Endodermal cell (in vitro differentiated cells): ENCODE data around the gene TRAF3. TPM values are rescaled to one million over a fixed set of nuclear protein-coding genes. Genes with fewer than 3 reads are reported as not detected.

Source experiments
- DNase-seq: peaks from one replicate; pipeline ENCODE4 v3.0.0-alpha.2; 2017
- H3K27ac ChIP-seq: 2 replicates; pipeline ENCODE4 v1.5.1; 2013; ENCODE audit warnings: mild to moderate bottlenecking, low read depth, low read length, moderate library complexity
- H3K27me3 ChIP-seq: 2 replicates; pipeline ENCODE4 v1.6.1; 2013; ENCODE audit warnings: mild to moderate bottlenecking, low read length, moderate library complexity; ENCODE audit not compliant: insufficient read depth, control insufficient read depth, poor library complexity, severe bottlenecking
- H3K36me3 ChIP-seq: 2 replicates; pipeline ENCODE4 v1.7.0; 2013; ENCODE audit warnings: mild to moderate bottlenecking, low read length, moderate library complexity; ENCODE audit not compliant: control insufficient read depth, insufficient read depth
- H3K4me1 ChIP-seq: one replicate; pipeline ENCODE4 v1.7.0; 2013; ENCODE audit warnings: low read length; ENCODE audit not compliant: control insufficient read depth, insufficient read depth
- H3K4me3 ChIP-seq: 2 replicates; pipeline ENCODE4 v1.5.1; 2013; ENCODE audit warnings: mild to moderate bottlenecking, low read length, moderate library complexity
- H3K9ac ChIP-seq: 2 replicates; pipeline ENCODE4 v1.6.1; 2013; ENCODE audit warnings: mild to moderate bottlenecking, low read length, moderate library complexity; ENCODE audit not compliant: poor library complexity, severe bottlenecking; ENCODE audit errors: extremely low read depth
- H3K9me3 ChIP-seq: 2 replicates; pipeline ENCODE4 v1.6.1; 2013; ENCODE audit warnings: mild to moderate bottlenecking, low read length, moderate library complexity; ENCODE audit not compliant: control insufficient read depth
- H3K27ac Mint-ChIP-seq: 2 replicates; pipeline ENCODE4 v1.8.0; 2020; ENCODE audit warnings: mixed read lengths
- H3K27me3 Mint-ChIP-seq: 2 replicates; pipeline ENCODE4 v1.8.0; 2021; ENCODE audit warnings: mild to moderate bottlenecking, mixed read lengths; ENCODE audit not compliant: insufficient read depth
- H3K36me3 Mint-ChIP-seq: 2 replicates; pipeline ENCODE4 v1.8.0; 2020; ENCODE audit warnings: low read depth, mixed read lengths
- H3K4me1 Mint-ChIP-seq: 2 replicates; pipeline ENCODE4 v1.8.0; 2020; ENCODE audit warnings: mixed read lengths
- H3K4me3 Mint-ChIP-seq: 2 replicates; pipeline ENCODE4 v1.8.0; 2020; ENCODE audit warnings: mild to moderate bottlenecking, moderate library complexity, mixed read lengths
- H3K9me3 Mint-ChIP-seq: 2 replicates; pipeline ENCODE4 v1.8.0; 2020; ENCODE audit warnings: mild to moderate bottlenecking, mixed read lengths
- WGBS, 2 experiments: methylation state at CpG; one replicate each; pipeline versions ENCODE4 v1.1.5 to v1.1.7; 2013; ENCODE audit warnings: missing lambda C conversion rate in 2 of 2, mixed read lengths in 1 of 2; ENCODE audit not compliant: insufficient coverage in 1 of 2, insufficient read length in 1 of 2; 5-methylcytosine and 5-hydroxymethylcytosine counted together
- total RNA-seq, 2 donors: library from RNA; stranded (reverse); fragmentation: NEBNext Ultra II Directional in 1 of 2; extraction: Animal tissue kit (Norgen Biotek cat#: 25700) in 1 of 2; gene quantifications; 2 replicates in 1 of 2; 3 replicates in 1 of 2; pipeline ENCODE4 v1.2.1, GENCODE V29; 2021
- TF ChIP-seq, protein P1 (sequence below): fragments of 200-600 bp; sonication (generic); conservative IDR thresholded peaks from 2 replicates; pipeline ENCODE4 v1.5.0; 2021; ENCODE audit warnings: antibody characterized with exemption, mild to moderate bottlenecking

The TRAF3 gene
- total RNA-seq, 2 donors from 2014 or later: 16.7 to 23.8 TPM

DNA sequence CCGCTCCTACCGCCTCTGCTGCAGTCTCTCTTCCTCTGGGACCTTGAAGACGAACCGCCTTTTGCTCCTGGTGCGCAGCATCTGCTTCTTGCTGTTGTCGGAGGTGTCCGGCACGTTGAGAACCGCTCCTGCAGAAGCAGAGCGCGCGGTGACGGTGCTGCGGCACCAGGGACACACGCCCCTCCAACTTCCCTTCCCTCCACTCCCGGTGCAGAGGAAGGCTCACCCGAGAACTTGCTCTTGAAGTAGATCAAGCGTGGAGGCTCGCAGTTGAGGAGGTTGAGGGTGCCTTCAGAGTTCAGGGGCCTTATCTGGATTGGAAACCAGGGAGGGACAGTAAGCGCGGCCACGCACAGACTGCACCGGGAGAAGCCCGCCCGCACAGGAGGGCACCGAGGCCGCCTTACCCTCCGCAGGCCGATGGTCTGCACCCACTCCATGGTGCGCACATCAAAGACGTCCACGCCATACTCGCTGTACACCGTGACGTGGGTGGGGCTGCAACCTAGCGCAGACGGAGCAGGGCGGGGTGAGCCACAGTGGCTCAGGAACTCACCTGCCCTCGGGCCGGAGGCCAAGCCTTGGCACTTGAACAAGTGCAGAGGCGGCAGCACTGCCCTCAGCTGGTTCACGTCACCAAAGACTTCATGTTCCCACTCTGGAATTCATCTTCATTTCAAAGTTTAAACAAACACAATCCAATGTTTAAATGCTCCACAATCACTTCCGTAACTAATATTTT, 162.7 kb downstream of the TRAF3 start:
- H3K27me3 Mint-ChIP-seq: no peaks in the 10 kb centered on the region
- H3K36me3 ChIP-seq: peaks cover 63% of the 10 kb centered on the region
- no peaks in the 10 kb centered on the region for H3K27me3 ChIP-seq
- no peak overlapping the region for H3K9ac ChIP-seq
- TF ChIP-seq, protein P1, sequence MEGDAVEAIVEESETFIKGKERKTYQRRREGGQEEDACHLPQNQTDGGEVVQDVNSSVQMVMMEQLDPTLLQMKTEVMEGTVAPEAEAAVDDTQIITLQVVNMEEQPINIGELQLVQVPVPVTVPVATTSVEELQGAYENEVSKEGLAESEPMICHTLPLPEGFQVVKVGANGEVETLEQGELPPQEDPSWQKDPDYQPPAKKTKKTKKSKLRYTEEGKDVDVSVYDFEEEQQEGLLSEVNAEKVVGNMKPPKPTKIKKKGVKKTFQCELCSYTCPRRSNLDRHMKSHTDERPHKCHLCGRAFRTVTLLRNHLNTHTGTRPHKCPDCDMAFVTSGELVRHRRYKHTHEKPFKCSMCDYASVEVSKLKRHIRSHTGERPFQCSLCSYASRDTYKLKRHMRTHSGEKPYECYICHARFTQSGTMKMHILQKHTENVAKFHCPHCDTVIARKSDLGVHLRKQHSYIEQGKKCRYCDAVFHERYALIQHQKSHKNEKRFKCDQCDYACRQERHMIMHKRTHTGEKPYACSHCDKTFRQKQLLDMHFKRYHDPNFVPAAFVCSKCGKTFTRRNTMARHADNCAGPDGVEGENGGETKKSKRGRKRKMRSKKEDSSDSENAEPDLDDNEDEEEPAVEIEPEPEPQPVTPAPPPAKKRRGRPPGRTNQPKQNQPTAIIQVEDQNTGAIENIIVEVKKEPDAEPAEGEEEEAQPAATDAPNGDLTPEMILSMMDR: no peak
- H3K4me1 ChIP-seq: no peaks in the 10 kb centered on the region
- DNase-seq: no peak
- H3K27ac ChIP-seq: no peak overlapping the region
- H3K4me3 ChIP-seq: no peak overlapping the region
- 93 to 97% methylated on average over 24 to 43 of the region's 43 CpGs for WGBS, 2 experiments
- no peaks in the 10 kb centered on the region for H3K9me3 ChIP-seq
- H3K27ac Mint-ChIP-seq: no peak overlapping the region
- peaks cover 76% of the 10 kb centered on the region for H3K36me3 Mint-ChIP-seq
- no peak overlapping the region for H3K4me3 Mint-ChIP-seq
- no peaks in the 10 kb centered on the region for H3K9me3 Mint-ChIP-seq
- H3K4me1 Mint-ChIP-seq: no peaks in the 10 kb centered on the region

GRCh38 chr14:102940729-102941362, 163.6 kb downstream of the TRAF3 start:
- Histone ChIP-seq H3K9ac (no peak overlapping the region), H3K4me3 (no peak overlapping the region), H3K9me3 (no peaks in the 10 kb centered on the region), H3K27me3 (no peaks in the 10 kb centered on the region), H3K4me1 (no peaks in the 10 kb centered on the region), H3K27ac (no peak overlapping the region), H3K36me3 (peaks cover 71% of the 10 kb centered on the region)
- no peak overlapping the region for H3K4me3 Mint-ChIP-seq
- no peaks in the 10 kb centered on the region for H3K27me3 Mint-ChIP-seq
- 95 to 97% methylated on average over 19 of the region's 19 CpGs for WGBS, 2 experiments
- H3K36me3 Mint-ChIP-seq: peaks cover 76% of the 10 kb centered on the region
- no peaks in the 10 kb centered on the region for H3K4me1 Mint-ChIP-seq
- no peak overlapping the region for H3K27ac Mint-ChIP-seq
- no peaks in the 10 kb centered on the region for H3K9me3 Mint-ChIP-seq
- TF ChIP-seq, protein P1: no peak
- no peak for DNase-seq

DNA sequence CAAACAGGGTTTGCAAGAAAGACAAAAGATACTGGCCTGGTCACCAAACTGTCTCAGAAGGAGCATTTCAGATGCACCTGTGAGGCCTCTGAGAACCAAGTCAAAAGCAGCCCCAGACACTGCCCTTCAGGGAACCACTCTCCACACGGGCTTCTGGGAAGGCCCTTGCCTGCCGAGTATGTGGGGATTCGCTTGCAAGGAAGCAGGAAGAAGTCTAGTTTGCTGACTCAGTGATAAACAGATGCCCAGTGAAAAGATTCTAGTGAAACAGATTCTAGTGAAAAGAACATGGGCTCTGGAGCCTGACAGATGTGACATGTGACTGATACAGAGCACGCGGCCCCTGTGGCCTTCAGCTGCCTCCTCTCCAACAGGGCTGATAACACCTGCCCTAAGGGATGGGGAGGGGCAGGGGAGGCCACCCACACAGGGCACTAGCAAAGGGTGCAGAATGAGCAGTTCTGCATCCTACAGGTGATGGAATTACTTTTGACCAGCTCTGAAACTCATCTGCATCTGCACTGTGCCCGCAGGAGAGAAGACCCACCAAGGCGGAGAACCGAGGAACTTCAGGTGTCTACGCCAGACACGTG, 164.3 kb downstream of the TRAF3 start:
- Mint-ChIP-seq H3K9me3 (no peaks in the 10 kb centered on the region), H3K36me3 (peaks cover 76% of the 10 kb centered on the region), H3K4me3 (no peak overlapping the region), H3K27me3 (no peaks in the 10 kb centered on the region), H3K27ac (no peak overlapping the region), H3K4me1 (no peaks in the 10 kb centered on the region)
- DNase-seq: no peak
- Histone ChIP-seq H3K4me3 (no peak overlapping the region), H3K9ac (no peak overlapping the region), H3K9me3 (no peaks in the 10 kb centered on the region), H3K36me3 (peaks cover 65% of the 10 kb centered on the region), H3K4me1 (no peaks in the 10 kb centered on the region), H3K27me3 (no peaks in the 10 kb centered on the region), H3K27ac (no peak overlapping the region)
- TF ChIP-seq, protein P1: no peak
- 94 to 97% methylated on average over 10 of the region's 10 CpGs for WGBS, 2 experiments
